ENCODE measurements around the gene ASPSCR1. TPM values are rescaled to one million over a fixed set of nuclear protein-coding genes. Genes with fewer than 3 reads are reported as not detected.

Gene ASPSCR1
- total and polyA plus RNA-seq, 9 of the 15 experiments (the other 6 are each of a cell fraction or from before 2014, with no cell fraction given) = 0.90 to 36.9 (median 11.6) TPM

GRCh38 chr17:82065638-82066303, 88.3 kb downstream of the ASPSCR1 start, which contains the start of gene DUS1L (continued):
- TF ChIP-seq PHF21A (IDR thresholded peaks at IDR 0.05; ENCODE audit: borderline replicate concordance, low read depth) (0 out of 2 replicates have a peak, but pooled peaks have one; percentile 47), TAF15 (IDR thresholded peaks at IDR 0.05; ENCODE audit: low read depth, low read length) (no peak), ZKSCAN1 (IDR thresholded peaks at IDR 0.05; ENCODE audit: low read depth, low read length) (peak; percentile 66; the same call in 1 of the 2 replicates), PTTG1 (tag; IDR thresholded peaks at IDR 0.05; ENCODE audit: low read depth) (no peak), LARP7 (IDR thresholded peaks at IDR 0.05) (no peak), ZNF512 (tag; IDR thresholded peaks at IDR 0.05) (no peak), E2F4 (CRISPR knock-in tag; IDR thresholded peaks at IDR 0.05; ENCODE audit: low read depth) (no peak), MTA3 (IDR thresholded peaks at IDR 0.05; ENCODE audit: borderline replicate concordance) (peak; percentile 79; the same call in 1 of the 2 replicates), ZNF75A (CRISPR knock-in tag; IDR thresholded peaks at IDR 0.05) (no peak), CHD2 (IDR thresholded peaks at IDR 0.05; ENCODE audit: low read depth, low read length) (peak; percentile 5; the same call in 1 of the 2 replicates), SREBF2 (CRISPR knock-in tag; IDR thresholded peaks at IDR 0.05) (no peak), E4F1 (CRISPR knock-in tag; IDR thresholded peaks at IDR 0.05; ENCODE audit: borderline replicate concordance) (no peak), FOXA3 (CRISPR knock-in tag; conservative IDR thresholded peaks at IDR 0.05 in 1 of 2, IDR thresholded peaks at IDR 0.05 in 1 of 2) (no peak), CCAR2 (IDR thresholded peaks at IDR 0.05; ENCODE audit: low read depth, low read length) (no peak)
- TF ChIP-seq, protein P1, sequence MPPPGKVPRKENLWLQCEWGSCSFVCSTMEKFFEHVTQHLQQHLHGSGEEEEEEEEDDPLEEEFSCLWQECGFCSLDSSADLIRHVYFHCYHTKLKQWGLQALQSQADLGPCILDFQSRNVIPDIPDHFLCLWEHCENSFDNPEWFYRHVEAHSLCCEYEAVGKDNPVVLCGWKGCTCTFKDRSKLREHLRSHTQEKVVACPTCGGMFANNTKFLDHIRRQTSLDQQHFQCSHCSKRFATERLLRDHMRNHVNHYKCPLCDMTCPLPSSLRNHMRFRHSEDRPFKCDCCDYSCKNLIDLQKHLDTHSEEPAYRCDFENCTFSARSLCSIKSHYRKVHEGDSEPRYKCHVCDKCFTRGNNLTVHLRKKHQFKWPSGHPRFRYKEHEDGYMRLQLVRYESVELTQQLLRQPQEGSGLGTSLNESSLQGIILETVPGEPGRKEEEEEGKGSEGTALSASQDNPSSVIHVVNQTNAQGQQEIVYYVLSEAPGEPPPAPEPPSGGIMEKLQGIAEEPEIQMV (tag; conservative IDR thresholded peaks at IDR 0.05; ENCODE audit: low read depth) = no peak
- TF ChIP-seq, protein P2, sequence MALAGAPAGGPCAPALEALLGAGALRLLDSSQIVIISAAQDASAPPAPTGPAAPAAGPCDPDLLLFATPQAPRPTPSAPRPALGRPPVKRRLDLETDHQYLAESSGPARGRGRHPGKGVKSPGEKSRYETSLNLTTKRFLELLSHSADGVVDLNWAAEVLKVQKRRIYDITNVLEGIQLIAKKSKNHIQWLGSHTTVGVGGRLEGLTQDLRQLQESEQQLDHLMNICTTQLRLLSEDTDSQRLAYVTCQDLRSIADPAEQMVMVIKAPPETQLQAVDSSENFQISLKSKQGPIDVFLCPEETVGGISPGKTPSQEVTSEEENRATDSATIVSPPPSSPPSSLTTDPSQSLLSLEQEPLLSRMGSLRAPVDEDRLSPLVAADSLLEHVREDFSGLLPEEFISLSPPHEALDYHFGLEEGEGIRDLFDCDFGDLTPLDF (CRISPR knock-in tag; IDR thresholded peaks at IDR 0.05) = no peak
- TF ChIP-seq, protein P3, sequence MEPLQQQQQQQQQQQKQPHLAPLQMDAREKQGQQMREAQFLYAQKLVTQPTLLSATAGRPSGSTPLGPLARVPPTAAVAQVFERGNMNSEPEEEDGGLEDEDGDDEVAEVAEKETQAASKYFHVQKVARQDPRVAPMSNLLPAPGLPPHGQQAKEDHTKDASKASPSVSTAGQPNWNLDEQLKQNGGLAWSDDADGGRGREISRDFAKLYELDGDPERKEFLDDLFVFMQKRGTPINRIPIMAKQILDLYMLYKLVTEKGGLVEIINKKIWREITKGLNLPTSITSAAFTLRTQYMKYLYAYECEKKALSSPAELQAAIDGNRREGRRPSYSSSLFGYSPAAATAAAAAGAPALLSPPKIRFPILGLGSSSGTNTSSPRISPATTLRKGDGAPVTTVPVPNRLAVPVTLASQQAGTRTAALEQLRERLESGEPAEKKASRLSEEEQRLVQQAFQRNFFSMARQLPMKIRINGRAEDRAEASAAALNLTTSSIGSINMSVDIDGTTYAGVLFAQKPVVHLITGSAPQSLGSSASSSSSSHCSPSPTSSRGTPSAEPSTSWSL (CRISPR knock-in tag; IDR thresholded peaks at IDR 0.05; ENCODE audit: borderline replicate concordance) = no peak

Measured in K562 (cell line).